Glutamatergic neuron (in vitro differentiated cells): ENCODE measurements around the gene NLRP13. TPM values are rescaled to one million over a fixed set of nuclear protein-coding genes. Genes with fewer than 3 reads are reported as not detected.

ENCODE experiments used
- DNase-seq: peaks from one replicate; pipeline ENCODE4 v3.0.0; 2022
- H3K27ac Mint-ChIP-seq: one replicate; pipeline ENCODE4 v1.8.0; 2020; ENCODE audit warnings: mild to moderate bottlenecking, mixed read lengths, inconsistent platforms; ENCODE audit not compliant: unreplicated experiment
- H3K27me3 Mint-ChIP-seq: one replicate; pipeline ENCODE4 v1.8.0; 2020; ENCODE audit warnings: mild to moderate bottlenecking, moderate library complexity, mixed read lengths, inconsistent platforms; ENCODE audit not compliant: unreplicated experiment
- H3K36me3 Mint-ChIP-seq: one replicate; pipeline ENCODE4 v1.8.0; 2020; ENCODE audit warnings: mild to moderate bottlenecking, mixed read lengths, inconsistent platforms; ENCODE audit not compliant: unreplicated experiment
- H3K4me1 Mint-ChIP-seq: one replicate; pipeline ENCODE4 v1.8.0; 2020; ENCODE audit warnings: mild to moderate bottlenecking, low read depth, mixed read lengths, inconsistent platforms; ENCODE audit not compliant: unreplicated experiment
- H3K4me3 Mint-ChIP-seq: one replicate; pipeline ENCODE4 v1.8.0; 2020; ENCODE audit warnings: mild to moderate bottlenecking, mixed read lengths, inconsistent platforms; ENCODE audit not compliant: unreplicated experiment
- H3K9me3 Mint-ChIP-seq: one replicate; pipeline ENCODE4 v1.8.0; 2020; ENCODE audit warnings: mild to moderate bottlenecking, moderate library complexity, mixed read lengths, inconsistent platforms; ENCODE audit not compliant: unreplicated experiment
- long read RNA-seq: library from polyadenylated mRNA; unstranded; transcript quantifications from one replicate; pipeline ENCODE4 v2.0.0, GENCODE V29; 2020; ENCODE audit not compliant: unreplicated experiment
- total RNA-seq: library from RNA; stranded (reverse); fragmentation: NEBNext Ultra II Directional; extraction: Animal tissue kit (Norgen Biotek cat#: 25700); gene quantifications from one replicate; pipeline ENCODE4 v1.2.1, GENCODE V29; 2021; ENCODE audit not compliant: unreplicated experiment
- TF ChIP-seq, protein P1 (sequence below): fragments of 200-600 bp; sonication (generic); IDR thresholded peaks from one replicate; pipeline ENCODE4 v1.5.0; 2021; ENCODE audit not compliant: partially characterized antibody, unreplicated experiment

Gene NLRP13, protein sequence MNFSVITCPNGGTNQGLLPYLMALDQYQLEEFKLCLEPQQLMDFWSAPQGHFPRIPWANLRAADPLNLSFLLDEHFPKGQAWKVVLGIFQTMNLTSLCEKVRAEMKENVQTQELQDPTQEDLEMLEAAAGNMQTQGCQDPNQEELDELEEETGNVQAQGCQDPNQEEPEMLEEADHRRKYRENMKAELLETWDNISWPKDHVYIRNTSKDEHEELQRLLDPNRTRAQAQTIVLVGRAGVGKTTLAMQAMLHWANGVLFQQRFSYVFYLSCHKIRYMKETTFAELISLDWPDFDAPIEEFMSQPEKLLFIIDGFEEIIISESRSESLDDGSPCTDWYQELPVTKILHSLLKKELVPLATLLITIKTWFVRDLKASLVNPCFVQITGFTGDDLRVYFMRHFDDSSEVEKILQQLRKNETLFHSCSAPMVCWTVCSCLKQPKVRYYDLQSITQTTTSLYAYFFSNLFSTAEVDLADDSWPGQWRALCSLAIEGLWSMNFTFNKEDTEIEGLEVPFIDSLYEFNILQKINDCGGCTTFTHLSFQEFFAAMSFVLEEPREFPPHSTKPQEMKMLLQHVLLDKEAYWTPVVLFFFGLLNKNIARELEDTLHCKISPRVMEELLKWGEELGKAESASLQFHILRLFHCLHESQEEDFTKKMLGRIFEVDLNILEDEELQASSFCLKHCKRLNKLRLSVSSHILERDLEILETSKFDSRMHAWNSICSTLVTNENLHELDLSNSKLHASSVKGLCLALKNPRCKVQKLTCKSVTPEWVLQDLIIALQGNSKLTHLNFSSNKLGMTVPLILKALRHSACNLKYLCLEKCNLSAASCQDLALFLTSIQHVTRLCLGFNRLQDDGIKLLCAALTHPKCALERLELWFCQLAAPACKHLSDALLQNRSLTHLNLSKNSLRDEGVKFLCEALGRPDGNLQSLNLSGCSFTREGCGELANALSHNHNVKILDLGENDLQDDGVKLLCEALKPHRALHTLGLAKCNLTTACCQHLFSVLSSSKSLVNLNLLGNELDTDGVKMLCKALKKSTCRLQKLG
- total RNA-seq, result not detected
- long read RNA-seq, result 0 reads

DNA sequence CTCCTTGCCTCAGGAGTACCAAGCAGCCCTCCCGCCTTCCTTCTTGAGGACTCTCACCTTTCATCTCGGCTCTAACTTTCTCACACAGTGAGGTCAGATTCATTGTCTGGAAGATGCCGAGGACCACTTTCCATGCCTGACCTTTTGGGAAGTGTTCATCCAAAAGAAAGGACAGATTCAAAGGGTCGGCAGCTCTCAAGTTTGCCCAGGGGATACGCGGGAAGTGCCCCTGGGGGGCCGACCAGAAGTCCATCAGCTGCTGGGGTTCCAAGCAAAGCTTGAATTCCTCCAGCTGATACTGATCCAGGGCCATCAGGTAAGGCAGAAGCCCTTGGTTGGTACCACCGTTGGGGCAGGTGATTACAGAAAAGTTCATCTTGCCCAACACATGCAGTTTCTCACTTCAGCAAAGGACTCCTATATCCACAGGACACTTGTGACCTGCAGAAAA is at the start of gene NLRP13:
Gene NLRP13 (minus strand): TSS at position 401 of the 451 bp plus-strand sequence. CDS start 25 bp downstream, at position 376.
- no peak for DNase-seq
- no peaks in the 10 kb centered on the region for H3K27me3 Mint-ChIP-seq
- H3K9me3 Mint-ChIP-seq, result peaks cover 20% of the 10 kb centered on the region
- no peak within 1 kb of the TSS for H3K27ac Mint-ChIP-seq
- no peaks in the 10 kb centered on the region for H3K4me1 Mint-ChIP-seq
- TF ChIP-seq, protein P1, sequence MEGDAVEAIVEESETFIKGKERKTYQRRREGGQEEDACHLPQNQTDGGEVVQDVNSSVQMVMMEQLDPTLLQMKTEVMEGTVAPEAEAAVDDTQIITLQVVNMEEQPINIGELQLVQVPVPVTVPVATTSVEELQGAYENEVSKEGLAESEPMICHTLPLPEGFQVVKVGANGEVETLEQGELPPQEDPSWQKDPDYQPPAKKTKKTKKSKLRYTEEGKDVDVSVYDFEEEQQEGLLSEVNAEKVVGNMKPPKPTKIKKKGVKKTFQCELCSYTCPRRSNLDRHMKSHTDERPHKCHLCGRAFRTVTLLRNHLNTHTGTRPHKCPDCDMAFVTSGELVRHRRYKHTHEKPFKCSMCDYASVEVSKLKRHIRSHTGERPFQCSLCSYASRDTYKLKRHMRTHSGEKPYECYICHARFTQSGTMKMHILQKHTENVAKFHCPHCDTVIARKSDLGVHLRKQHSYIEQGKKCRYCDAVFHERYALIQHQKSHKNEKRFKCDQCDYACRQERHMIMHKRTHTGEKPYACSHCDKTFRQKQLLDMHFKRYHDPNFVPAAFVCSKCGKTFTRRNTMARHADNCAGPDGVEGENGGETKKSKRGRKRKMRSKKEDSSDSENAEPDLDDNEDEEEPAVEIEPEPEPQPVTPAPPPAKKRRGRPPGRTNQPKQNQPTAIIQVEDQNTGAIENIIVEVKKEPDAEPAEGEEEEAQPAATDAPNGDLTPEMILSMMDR, result no peak
- H3K4me3 Mint-ChIP-seq, result no peak within 1 kb of the TSS
- H3K36me3 Mint-ChIP-seq, result peaks cover 14% of the 10 kb centered on the region

DNA sequence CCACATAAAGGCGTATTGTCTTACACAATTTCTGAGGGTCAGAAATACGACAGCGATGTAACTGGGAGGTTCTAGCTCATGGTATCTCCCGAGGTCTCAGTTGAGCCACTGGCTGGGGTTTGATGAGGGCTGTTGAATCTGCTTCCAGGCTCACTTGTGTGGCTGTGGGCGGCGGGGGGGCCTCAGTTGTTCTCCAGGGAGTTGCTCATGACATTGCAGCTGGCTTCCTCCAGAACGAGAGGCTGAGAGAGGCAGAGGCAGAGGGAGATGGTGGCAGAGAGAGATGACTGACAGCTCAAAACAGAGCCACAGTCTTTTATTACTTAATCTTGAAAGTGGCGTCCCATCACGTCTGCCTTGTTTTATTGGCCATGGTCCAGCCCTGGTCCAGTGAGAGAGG is 48.3 kb upstream of the NLRP13 start:
- Mint-ChIP-seq H3K4me3 (no peak overlapping the region), H3K27me3 (no peaks in the 10 kb centered on the region), H3K36me3 (no peaks in the 10 kb centered on the region), H3K9me3 (peaks cover 2% of the 10 kb centered on the region), H3K27ac (no peak overlapping the region), H3K4me1 (no peaks in the 10 kb centered on the region)
- TF ChIP-seq, protein P1, result no peak
- DNase-seq, result no peak

DNA sequence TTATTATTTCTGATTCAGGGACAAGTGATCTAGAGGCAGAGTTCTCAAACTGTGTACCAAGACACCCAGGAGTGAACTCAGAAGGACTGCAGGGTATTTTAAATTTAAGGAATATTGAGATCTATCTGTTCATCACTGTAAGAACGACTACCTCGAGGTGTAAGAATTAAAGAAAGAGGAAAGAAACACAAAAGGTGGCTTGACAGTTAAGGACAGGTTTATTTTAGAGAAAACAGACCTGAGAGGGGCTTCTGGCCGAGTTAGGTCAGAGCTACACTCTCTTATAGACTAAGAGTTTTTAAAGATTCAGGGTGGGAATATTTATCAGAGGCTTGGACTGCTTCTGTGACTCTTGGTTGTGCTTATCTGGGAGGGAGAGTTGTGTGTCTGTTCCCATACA is 41.8 kb upstream of the NLRP13 start:
- Mint-ChIP-seq H3K27me3 (no peaks in the 10 kb centered on the region), H3K9me3 (peaks cover 18% of the 10 kb centered on the region), H3K4me1 (no peaks in the 10 kb centered on the region), H3K4me3 (no peak overlapping the region), H3K27ac (no peak overlapping the region), H3K36me3 (peaks cover 9% of the 10 kb centered on the region)
- TF ChIP-seq, protein P1, result no peak
- no peak for DNase-seq

DNA sequence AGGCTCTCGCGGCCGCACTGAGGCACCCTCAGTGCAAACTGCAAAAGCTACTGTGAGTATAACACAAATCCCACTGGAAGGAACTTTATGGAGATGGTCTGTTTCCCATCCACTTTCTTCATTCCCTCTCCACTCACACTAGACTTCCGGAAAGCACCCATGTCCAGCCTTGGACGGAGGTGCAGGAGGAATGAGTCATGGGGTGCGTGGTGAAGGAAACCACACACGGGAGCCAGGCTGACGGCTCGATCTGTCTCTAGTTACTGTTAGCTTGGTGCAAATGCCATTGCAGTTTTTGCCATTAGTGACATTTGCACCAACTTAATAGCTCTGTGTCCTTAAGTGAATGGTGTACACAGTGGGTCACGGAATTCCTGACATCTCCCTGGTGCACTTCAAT is 30.1 kb upstream of the NLRP13 start:
- H3K9me3 Mint-ChIP-seq, result peaks cover 4% of the 10 kb centered on the region

More for the DNA sequence above, 30.1 kb upstream of the NLRP13 start:
- peaks cover 3% of the 10 kb centered on the region for H3K27me3 Mint-ChIP-seq
- TF ChIP-seq, protein P1, result no peak
- peaks cover 11% of the 10 kb centered on the region for H3K36me3 Mint-ChIP-seq
- H3K4me3 Mint-ChIP-seq, result no peak overlapping the region
- no peaks in the 10 kb centered on the region for H3K4me1 Mint-ChIP-seq
- no peak overlapping the region for H3K27ac Mint-ChIP-seq
- DNase-seq, result no peak
